Upper lobe of left lung (tissue), 4 donors: ENCODE measurements around the gene USB1.

Experiments used
- CTCF ChIP-seq, 6 experiments: fragments of 450-650 bp in 4 of 6; fragments of 200-600 bp in 2 of 6; sonication (generic) in 2 of 6; IDR thresholded peaks; one replicate each; pipeline ENCODE4 v1.5.1; 2016 to 2019; ENCODE audit warnings: antibody characterized with exemption in 6 of 6
- POLR2A ChIP-seq, 4 donors: fragments of 450-650 bp; IDR thresholded peaks; one replicate each; pipeline ENCODE4 v1.5.1; 2016 to 2017; ENCODE audit warnings: antibody characterized with exemption in 4 of 4, mild to moderate bottlenecking in 2 of 4

GRCh38 chr16:58051821-58052603, 50.8 kb downstream of the USB1 start:
- TF ChIP-seq CTCF (IDR thresholded peaks at IDR 0.05) (no peak), POLR2A (IDR thresholded peaks at IDR 0.05) (no peak)
